D341Med (cell line): Measurements from ENCODE around the gene PDILT.

Experiments
- DNase-seq: peaks from one replicate; pipeline ENCODE4 v3.0.0; 2012; ENCODE audit warnings: low spot score

PDILT gene

GRCh38 chr16:20402651-20403050, 1.9 kb downstream of the PDILT start:
- no peak for DNase-seq

- DNase-seq: no peak
Measured at GRCh38 chr16:20401475-20402016, 3.0 kb downstream of the PDILT start.

GRCh38 chr16:20401066-20401465, 3.5 kb downstream of the PDILT start:
- no peak for DNase-seq

- DNase-seq: no peak
Measured at GRCh38 chr16:20399185-20399584, 5.4 kb downstream of the PDILT start.

- no peak for DNase-seq
Measured at GRCh38 chr16:20398603-20399002, 5.9 kb downstream of the PDILT start.

GRCh38 chr16:20397468-20398074, 7.0 kb downstream of the PDILT start:
- no peak for DNase-seq

- no peak for DNase-seq
Measured at GRCh38 chr16:20396846-20397467, 7.6 kb downstream of the PDILT start.

- DNase-seq: no peak
Measured at GRCh38 chr16:20395946-20396345, 8.6 kb downstream of the PDILT start.

GRCh38 chr16:20393801-20394577, 10.5 kb downstream of the PDILT start:
- DNase-seq: no peak

GRCh38 chr16:20391045-20391444, 13.5 kb downstream of the PDILT start:
- no peak for DNase-seq

GRCh38 chr16:20388854-20389253, 15.7 kb downstream of the PDILT start:
- no peak for DNase-seq

- DNase-seq: no peak
Measured at GRCh38 chr16:20387978-20388377, 16.6 kb downstream of the PDILT start.

GRCh38 chr16:20385844-20386832, 18.4 kb downstream of the PDILT start:
- peak; percentile 66 for DNase-seq

GRCh38 chr16:20383106-20384029, 21.2 kb downstream of the PDILT start:
- DNase-seq: peak; percentile 76

- no peak for DNase-seq
Measured at GRCh38 chr16:20382202-20382948, 22.2 kb downstream of the PDILT start.

GRCh38 chr16:20380782-20381181, 23.8 kb downstream of the PDILT start:
- no peak for DNase-seq

GRCh38 chr16:20377181-20377580, 27.4 kb downstream of the PDILT start:
- no peak for DNase-seq

GRCh38 chr16:20372701-20373100, 31.8 kb downstream of the PDILT start:
- no peak for DNase-seq

- no peak for DNase-seq
Measured at GRCh38 chr16:20369452-20370054, 35.0 kb downstream of the PDILT start.

- DNase-seq: no peak
Measured at GRCh38 chr16:20364051-20364450, 40.5 kb downstream of the PDILT start.
